Uterus (tissue), 4 donors: ENCODE measurements around the gene HGFAC. TPM values are rescaled to one million over a fixed set of nuclear protein-coding genes. Genes with fewer than 3 reads are reported as not detected.

ENCODE experiments used
- DNase-seq, 2 donors: peaks; one replicate each; pipeline ENCODE4 v3.0.0-alpha.2; 2019 to 2020
- H3K27ac ChIP-seq, 2 donors: fragments of 200-600 bp; sonication (generic); 1 replicate in 1 of 2; 2 replicates in 1 of 2; pipeline ENCODE4 v1.5.1; 2016 to 2018
- H3K27me3 ChIP-seq, 2 donors: fragments of 200-600 bp; sonication (generic); one replicate each; pipeline ENCODE4 v1.5.1; 2018 to 2019; ENCODE audit warnings: control low read depth in 1 of 2
- H3K36me3 ChIP-seq, 2 donors: fragments of 200-600 bp; sonication (generic); one replicate each; pipeline ENCODE4 v1.5.1; 2019; ENCODE audit warnings: control low read depth in 1 of 2
- H3K4me1 ChIP-seq, 2 donors: fragments of 200-600 bp; sonication (generic); one replicate each; pipeline ENCODE4 v1.5.1; 2018 to 2019; ENCODE audit warnings: control low read depth in 1 of 2
- H3K4me3 ChIP-seq, 2 donors: fragments of 200-600 bp; sonication (generic); 1 replicate in 1 of 2; 2 replicates in 1 of 2; pipeline ENCODE4 v1.5.1; 2018 to 2019; ENCODE audit warnings: mild to moderate bottlenecking in 1 of 2
- H3K9me3 ChIP-seq, 2 donors: fragments of 200-600 bp; sonication (generic); one replicate each; pipeline ENCODE4 v1.5.1; 2019; ENCODE audit warnings: control low read depth in 1 of 2
- POLR2A ChIP-seq, 2 donors: fragments of 450-650 bp; IDR thresholded peaks; one replicate each; pipeline ENCODE4 v1.6.1; 2016; ENCODE audit warnings: antibody characterized with exemption in 2 of 2, mild to moderate bottlenecking in 1 of 2, moderate library complexity in 1 of 2
- intact Hi-C: fragments of 100-400 bp; cut with DNase I; formaldehyde crosslinking; loops from one replicate; pipeline ENCODE4 v1.15.1; 2023; ENCODE audit warnings: low total_unique reads
- total RNA-seq, 4 donors: library from RNA; depleted of rRNA in 3 of 4; stranded (reverse); fragments of >200 nt in 3 of 4; gene quantifications; one replicate each; pipeline versions ENCODE4 v1.1.0 to v1.2.4, GENCODE V29; 2014 to 2023
- TF ChIP-seq, protein P1 (sequence below), 4 experiments: fragments of 200-600 bp in 2 of 4; fragments of 450-650 bp in 2 of 4; sonication (generic) in 2 of 4; IDR thresholded peaks; one replicate each; pipeline ENCODE4 v1.5.1; 2016 to 2019; ENCODE audit warnings: antibody characterized with exemption in 4 of 4, mild to moderate bottlenecking in 2 of 4, moderate library complexity in 1 of 4
- donor health status: DM: yes; HTN: yes; CAD: no.

The HGFAC gene
- total RNA-seq, 4 donors from 2014 or later = 0.28 to 3.1 TPM; not detected in 2

DNA sequence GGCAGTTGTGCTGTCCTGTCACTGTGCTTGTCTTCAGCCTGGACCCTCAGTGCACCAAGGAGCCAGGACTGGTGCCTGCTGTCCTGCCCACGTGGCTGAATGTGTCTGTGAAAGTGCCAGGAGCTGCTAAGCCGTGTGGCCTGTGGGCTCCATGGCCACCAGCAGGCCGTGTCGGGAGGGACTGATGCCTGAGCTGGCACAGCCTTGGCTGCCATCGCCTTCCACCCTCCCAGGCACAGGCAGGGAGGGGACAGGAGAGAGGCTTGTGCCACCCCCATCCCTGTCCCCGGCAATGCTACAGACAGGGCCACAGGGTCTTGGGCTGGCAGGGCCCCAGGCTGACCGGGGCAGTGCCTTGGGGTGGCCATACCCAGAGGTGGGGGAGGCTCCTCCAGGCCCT, 46.1 kb downstream of the HGFAC start:
- Histone ChIP-seq H3K4me1 (no peaks in the 10 kb centered on the region), H3K36me3 (no peaks in the 10 kb centered on the region), H3K4me3 (no peak overlapping the region), H3K27ac (no peak overlapping the region), H3K9me3 (no peaks in the 10 kb centered on the region), H3K27me3 (peaks cover 0 to 6% of the 10 kb centered on the region in 2 donors)
- TF ChIP-seq POLR2A (IDR thresholded peaks at IDR 0.05) = no peak
- TF ChIP-seq, protein P1, sequence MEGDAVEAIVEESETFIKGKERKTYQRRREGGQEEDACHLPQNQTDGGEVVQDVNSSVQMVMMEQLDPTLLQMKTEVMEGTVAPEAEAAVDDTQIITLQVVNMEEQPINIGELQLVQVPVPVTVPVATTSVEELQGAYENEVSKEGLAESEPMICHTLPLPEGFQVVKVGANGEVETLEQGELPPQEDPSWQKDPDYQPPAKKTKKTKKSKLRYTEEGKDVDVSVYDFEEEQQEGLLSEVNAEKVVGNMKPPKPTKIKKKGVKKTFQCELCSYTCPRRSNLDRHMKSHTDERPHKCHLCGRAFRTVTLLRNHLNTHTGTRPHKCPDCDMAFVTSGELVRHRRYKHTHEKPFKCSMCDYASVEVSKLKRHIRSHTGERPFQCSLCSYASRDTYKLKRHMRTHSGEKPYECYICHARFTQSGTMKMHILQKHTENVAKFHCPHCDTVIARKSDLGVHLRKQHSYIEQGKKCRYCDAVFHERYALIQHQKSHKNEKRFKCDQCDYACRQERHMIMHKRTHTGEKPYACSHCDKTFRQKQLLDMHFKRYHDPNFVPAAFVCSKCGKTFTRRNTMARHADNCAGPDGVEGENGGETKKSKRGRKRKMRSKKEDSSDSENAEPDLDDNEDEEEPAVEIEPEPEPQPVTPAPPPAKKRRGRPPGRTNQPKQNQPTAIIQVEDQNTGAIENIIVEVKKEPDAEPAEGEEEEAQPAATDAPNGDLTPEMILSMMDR (IDR thresholded peaks at IDR 0.05) = no peak
- intact Hi-C loops = no loop called here
- no peak for DNase-seq

DNA sequence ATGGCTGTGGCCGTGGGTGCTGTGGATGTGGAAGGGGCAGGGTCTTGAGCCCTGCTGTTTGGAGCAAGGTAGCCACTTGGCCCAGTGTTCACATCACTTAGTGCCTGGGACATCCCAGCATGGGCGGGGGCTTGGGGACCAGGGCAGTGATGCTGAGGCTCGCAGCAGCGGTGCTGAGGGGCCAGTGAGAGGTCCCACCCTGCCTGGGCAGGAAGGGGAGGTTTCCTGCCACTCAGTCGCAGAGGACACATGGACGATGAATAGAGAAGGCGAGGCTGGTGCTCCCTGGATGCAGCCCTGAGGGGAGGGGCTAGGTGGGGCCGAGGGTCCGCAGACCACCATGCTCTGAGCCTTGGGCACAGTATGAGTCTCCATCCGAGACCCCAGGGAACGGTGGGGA, 47.1 kb downstream of the HGFAC start:
- Histone ChIP-seq H3K27ac (no peak overlapping the region), H3K9me3 (no peaks in the 10 kb centered on the region), H3K36me3 (no peaks in the 10 kb centered on the region), H3K27me3 (peaks cover 3 to 6% of the 10 kb centered on the region in 2 donors), H3K4me3 (no peak overlapping the region), H3K4me1 (no peaks in the 10 kb centered on the region)
- no peak for DNase-seq
- TF ChIP-seq, protein P1 (IDR thresholded peaks at IDR 0.05) = no peak
- no peak for TF ChIP-seq POLR2A (IDR thresholded peaks at IDR 0.05)
- intact Hi-C loops = no loop called here

DNA sequence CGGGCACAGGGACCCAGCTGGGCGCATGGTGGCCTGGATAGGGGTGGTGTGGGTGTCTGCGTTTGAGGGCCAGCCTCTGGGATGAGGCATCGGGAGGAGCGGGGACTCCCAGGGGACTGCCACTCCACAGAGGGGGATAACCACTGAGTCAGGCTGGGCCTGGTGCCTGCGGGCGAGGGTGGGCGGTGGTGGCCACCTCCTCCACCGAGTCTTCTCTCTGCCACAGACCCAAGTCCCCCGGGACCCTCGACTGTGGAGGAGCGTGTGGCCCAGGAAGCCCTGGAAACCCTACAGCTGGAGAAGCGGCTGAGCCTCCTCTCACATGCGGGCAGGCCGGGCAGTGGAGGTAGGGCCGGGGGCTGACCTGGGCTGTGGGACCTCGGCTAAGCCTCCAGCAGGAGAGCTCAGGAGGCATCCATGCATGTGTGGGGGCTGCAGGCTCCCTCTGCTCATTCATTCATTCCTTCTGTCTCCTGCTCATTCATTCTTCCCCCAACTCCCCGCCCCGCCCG, 47.7 kb downstream of the HGFAC start:
- no peak for TF ChIP-seq POLR2A (IDR thresholded peaks at IDR 0.05)
- TF ChIP-seq, protein P1 (IDR thresholded peaks at IDR 0.05) = no peak
- no peak overlapping the region for H3K4me3 ChIP-seq
- peaks cover 6 to 7% of the 10 kb centered on the region in 2 donors for H3K27me3 ChIP-seq
- DNase-seq = no peak
- no peaks in the 10 kb centered on the region for H3K9me3 ChIP-seq
- intact Hi-C loops = no loop called here
- no peak overlapping the region for H3K27ac ChIP-seq
- no peaks in the 10 kb centered on the region for H3K4me1 ChIP-seq
- no peaks in the 10 kb centered on the region for H3K36me3 ChIP-seq

DNA sequence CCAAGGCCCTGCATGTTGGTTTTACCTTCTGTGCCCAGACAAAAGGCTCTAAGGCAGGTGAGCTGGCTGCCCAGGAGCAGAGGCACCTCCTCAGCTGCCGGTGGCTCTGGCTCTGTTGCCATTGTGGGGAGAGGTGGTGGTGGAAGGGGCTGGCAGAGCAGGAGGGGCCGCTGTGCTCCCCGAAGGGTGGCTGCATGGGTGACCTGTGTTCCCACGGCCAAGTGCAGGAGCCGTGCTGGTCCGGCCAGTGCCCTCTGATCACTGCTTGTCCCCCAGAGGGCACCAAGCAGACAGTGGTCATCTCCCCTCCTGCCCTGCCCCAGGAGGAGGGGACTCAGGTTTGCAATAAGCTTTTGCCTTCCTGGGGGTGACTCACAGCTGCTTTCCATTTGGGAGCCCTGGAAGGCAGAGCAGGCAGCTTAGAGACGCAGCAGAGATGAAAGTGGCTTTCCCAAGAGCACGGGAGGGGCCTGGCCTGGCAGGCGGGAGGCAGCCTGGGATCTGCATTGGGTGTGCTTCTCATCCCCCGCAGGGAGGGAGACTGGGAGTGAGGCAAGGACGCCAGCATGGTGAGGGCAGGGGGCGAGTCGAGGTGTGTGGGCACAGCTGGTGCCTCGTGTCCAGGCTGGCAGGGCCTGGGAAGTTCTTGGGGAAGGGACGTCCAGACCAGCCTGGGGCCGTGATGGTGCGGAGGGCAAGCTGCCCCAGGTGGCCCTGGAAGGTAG, 50.1 kb downstream of the HGFAC start:
- intact Hi-C loops = no loop called here
- no peak for DNase-seq
- TF ChIP-seq, protein P1 (IDR thresholded peaks at IDR 0.05) = no peak
- no peak for TF ChIP-seq POLR2A (IDR thresholded peaks at IDR 0.05)
- H3K4me1 ChIP-seq = no peaks in the 10 kb centered on the region
- H3K27me3 ChIP-seq = peaks cover 6 to 7% of the 10 kb centered on the region in 2 donors
- no peak overlapping the region for H3K27ac ChIP-seq
- H3K4me3 ChIP-seq = no peak overlapping the region
- no peaks in the 10 kb centered on the region for H3K36me3 ChIP-seq
- no peaks in the 10 kb centered on the region for H3K9me3 ChIP-seq
